Activated CD4-positive, alpha-beta T cell treated with anti-CD3 and anti-CD28 coated beads, Interleukin-10, Interleukin-2, amounts not matched to agents 100 ng/mL and 50 ng/mL, durations not matched to agents 16 hours and 8 hours (primary cell): ENCODE measurements around the gene KIRREL3.
"Not testable (repeated sequence)": the region's sequence is repeated elsewhere in the genome, so short reads cannot be mapped to it uniquely, and the experiment has no call there.

Experiments used
- DNase-seq: peaks from one replicate; pipeline ENCODE4 v3.0.0-alpha.2; 2020

Gene KIRREL3

GRCh38 chr11:126409620-126409985 lies 591.0 kb downstream of the KIRREL3 start:
- DNase-seq: no peak

DNA sequence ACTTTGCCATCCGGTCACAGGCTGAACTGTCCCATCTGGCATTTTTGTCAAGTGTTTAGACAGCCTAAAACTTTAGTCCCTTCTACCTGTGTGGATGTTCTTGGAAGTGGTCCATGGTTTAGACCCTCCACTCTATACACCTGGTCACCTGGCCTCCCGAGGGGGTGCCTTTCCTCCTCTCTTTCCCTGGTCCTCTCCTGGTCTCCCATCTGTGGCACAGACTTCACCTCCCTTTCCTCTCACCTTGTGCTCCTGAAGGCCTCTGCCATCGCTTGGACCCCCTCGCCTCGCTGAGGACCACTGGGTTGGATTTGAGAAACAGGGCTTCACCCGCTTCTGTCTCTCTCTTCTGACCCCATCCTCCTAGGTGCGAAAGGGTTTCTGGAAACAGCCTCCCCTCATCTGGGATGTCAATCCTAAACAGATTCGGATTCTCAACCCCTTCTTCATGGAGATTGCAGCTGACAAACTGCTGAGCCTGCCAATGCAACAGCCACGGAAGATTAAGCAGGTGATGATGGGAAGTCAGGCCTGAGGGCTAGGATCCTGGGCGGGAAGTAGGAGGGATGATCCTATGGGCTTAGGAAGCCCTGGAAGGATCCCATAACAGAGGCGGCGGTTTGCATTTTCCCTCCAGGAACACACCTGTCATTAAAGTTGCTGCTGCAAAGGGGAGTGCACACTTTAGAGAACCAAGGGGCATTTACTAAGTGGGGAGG lies 591.5 kb downstream of the KIRREL3 start:
- DNase-seq: no peak

GRCh38 chr11:126408496-126408895 lies 592.1 kb downstream of the KIRREL3 start:
- DNase-seq: no peak

- no peak for DNase-seq
Observed at GRCh38 chr11:126407682-126408288, 592.8 kb downstream of the KIRREL3 start.

DNA sequence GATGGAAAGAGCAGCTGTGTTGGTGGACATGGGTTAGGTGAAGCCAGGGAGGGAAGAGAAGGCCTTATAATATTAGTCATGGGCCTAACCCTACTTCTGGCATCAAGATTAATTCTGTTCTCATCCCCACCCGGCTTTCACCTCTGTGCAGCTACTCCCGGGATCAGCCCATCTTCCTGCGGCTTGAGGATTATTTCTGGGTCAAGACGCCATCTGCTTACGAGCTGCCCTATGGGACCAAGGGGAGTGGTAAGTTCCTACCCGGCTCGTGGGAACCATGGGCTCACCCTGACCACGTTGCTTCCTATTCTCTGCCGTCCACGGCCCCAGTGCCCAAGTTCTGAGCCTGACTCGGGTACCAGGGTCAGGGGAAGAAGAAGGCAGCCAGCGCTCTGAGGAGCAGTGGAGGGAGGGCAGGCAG lies 593.5 kb downstream of the KIRREL3 start:
- DNase-seq: no peak

- DNase-seq: no peak
Observed at GRCh38 chr11:126406368-126406767, 594.2 kb downstream of the KIRREL3 start.

- no peak for DNase-seq
Observed at GRCh38 chr11:126405906-126406305, 594.7 kb downstream of the KIRREL3 start.

DNA sequence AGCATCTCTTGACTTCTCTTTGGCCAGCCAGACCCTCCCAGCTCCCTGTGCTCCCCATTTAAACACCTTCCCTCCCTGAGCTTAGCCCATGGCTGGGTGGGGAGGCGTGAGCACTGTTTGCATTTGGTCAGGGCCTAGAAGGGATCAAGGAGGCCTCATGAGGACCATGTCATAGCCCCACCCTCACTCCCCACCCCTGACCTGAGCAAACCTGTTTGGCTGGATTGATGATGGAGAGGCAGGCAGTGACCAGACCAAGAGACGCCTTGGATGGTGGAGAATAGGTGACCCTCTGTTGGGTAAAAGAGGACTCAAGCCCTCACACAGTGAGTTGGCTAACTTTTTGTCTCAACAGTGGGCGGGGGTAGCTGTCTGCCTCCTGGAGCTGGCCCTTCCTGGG lies 595.2 kb downstream of the KIRREL3 start:
- no peak for DNase-seq

GRCh38 chr11:126404367-126404766 lies 596.2 kb downstream of the KIRREL3 start:
- no peak for DNase-seq

GRCh38 chr11:126403658-126404057 lies 596.9 kb downstream of the KIRREL3 start:
- DNase-seq: no peak

DNA sequence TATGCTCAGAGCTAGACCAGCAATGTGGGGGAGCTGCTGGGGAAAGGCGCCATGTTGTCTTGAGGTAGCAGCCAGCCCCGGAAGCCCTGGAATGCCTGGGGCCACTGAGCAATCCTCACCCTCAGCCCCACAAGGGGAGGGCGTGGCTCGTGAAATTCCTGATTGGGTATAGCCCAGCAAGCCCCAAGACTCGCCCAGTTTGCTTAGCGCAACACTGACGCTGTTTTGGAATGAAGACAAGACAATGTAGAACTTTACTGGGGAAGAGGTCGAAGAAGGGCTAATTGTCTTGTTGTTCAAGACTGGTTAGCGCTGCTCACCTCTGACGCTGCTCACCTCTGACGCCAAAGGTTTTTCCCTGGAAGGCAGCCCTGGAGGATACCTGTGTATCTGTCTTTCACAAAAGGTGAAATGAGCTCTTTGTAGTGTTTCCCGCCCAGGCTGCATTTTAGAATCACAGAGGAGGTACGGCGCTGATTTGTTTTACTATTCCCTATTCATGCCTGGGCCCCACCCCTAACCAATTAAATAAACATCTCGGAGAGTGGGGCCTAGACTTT lies 597.5 kb downstream of the KIRREL3 start:
- DNase-seq: no peak

DNA sequence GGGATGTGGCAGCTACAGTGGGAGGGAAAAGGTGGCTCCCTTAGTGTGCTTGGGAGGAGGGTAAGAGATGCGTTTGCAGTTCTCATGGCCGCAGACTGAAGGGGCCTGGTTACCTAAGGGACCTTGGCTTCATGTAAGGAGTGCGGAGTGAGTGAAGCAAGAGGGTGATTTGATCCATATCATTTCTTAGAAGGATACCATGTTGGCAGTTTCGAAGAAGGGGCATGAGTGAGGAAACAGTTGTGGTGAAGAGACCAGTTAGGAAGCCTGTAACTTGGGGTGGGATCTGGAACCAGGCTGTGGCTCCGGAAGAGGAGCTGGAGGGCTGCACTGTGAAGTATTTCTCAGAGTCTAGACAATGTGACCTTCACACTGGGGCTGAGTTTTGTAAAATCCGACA lies 600.1 kb downstream of the KIRREL3 start:
- no peak for DNase-seq

DNA sequence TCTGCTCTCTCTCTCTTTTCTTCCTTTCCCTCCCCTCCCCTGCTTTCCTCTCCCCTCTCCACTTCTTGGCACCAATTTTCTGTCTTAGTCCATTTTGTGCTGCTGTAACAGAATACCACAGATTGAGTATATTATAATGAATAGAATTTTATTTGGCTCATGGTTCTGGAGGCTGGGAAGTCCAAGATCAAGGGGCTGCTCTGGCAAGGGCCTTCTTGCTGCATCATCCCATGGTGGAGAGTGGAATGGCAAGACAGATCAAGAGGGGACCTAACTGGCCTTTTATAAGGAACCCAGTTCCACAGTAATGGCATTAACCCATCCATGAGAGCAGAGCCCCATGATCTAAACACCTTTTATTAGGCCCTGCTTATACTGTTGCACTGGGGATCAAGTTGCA lies 600.6 kb downstream of the KIRREL3 start:
- no peak for DNase-seq

- DNase-seq: no peak
Observed at GRCh38 chr11:126398721-126399120, 601.8 kb downstream of the KIRREL3 start.

DNA sequence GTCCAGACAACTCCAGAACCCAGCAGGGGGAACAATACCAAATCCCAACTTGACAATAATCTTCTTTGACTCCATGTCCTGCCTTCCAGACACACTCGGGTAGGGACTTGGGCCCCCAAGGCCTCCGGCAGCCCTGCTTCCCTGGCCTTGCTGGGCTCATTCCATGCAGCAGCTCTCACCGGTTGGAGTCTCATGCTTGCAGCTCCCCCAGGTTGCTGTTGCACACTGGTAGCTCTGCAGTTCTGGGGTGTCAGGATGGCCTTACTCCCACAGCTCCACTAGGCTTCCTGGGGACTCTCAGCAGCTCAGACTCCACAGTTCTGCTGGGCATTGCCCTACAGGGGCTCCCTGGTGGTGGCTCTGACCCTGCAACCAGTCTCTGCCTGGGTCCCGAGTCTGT lies 602.3 kb downstream of the KIRREL3 start:
- no peak for DNase-seq

- no peak for DNase-seq
Observed at GRCh38 chr11:126396965-126397364, 603.6 kb downstream of the KIRREL3 start.

GRCh38 chr11:126396266-126396665 lies 604.3 kb downstream of the KIRREL3 start:
- not testable (repeated sequence) for DNase-seq

DNA sequence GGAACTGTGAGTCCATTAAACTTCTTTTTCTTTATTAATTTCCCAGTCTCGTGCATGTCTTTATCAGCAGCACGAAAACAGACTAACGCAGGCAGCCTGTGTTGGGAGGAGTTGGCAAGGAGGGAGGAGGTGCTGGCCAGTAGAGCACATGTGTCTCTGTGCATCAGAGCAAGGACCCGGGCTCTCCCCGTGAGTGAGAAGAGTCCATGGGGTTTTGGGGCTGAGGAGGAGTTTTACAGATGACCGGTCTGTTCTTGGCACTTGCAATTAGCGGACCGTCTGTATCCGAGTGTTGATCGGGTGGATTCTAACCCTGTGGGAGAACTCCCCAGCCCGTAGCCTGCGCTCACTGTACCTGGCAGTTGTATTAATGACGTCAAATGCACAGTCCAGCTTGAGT lies 604.8 kb downstream of the KIRREL3 start:
- DNase-seq: not testable (repeated sequence)

- DNase-seq: not testable (repeated sequence)
Observed at GRCh38 chr11:126394634-126395072, 605.9 kb downstream of the KIRREL3 start.

DNA sequence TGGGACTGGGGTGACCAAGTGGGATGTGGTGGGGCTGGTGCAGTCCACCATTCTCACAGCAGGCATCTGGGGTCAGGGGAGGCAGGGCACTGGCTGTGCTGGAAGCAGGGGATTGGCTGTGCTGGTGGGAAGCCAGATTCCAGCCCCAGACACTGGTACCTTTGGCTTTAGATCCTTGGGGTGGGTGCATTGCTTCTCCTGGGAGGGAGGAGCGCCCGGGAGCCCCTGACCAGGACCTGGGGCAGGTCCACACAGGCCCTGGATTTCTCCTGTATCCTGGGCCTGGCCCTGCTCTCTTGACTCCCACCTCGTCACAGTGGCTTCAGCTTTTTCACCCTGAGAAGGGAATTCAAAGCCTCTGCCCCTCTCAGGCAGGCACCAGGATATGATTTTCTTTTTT lies 606.5 kb downstream of the KIRREL3 start:
- no peak for DNase-seq

GRCh38 chr11:126393143-126393542 lies 607.4 kb downstream of the KIRREL3 start:
- DNase-seq: no peak

GRCh38 chr11:126392633-126393013 lies 607.9 kb downstream of the KIRREL3 start:
- DNase-seq: no peak

GRCh38 chr11:126391970-126392632 lies 608.5 kb downstream of the KIRREL3 start:
- DNase-seq: no peak
